NT2/D1 (cell line): ENCODE results near the gene SMLR1.
A peak's percentile ranks its signal among the peaks of the same experiment; 100 is the strongest.

Source experiments
- DNase-seq: peaks from one replicate; pipeline ENCODE4 v3.0.0-alpha.2; 2011; ENCODE audit warnings: low read depth, low spot score
- H3K27me3 ChIP-seq: 2 replicates; pipeline ENCODE4 v1.6.0; 2011; ENCODE audit warnings: mild to moderate bottlenecking; ENCODE audit not compliant: insufficient read length, insufficient read depth
- H3K36me3 ChIP-seq: 2 replicates; pipeline ENCODE4 v1.6.1; 2011; ENCODE audit warnings: mild to moderate bottlenecking, low read length, mixed read lengths; ENCODE audit not compliant: insufficient read depth, insufficient read length
- H3K4me1 ChIP-seq: 2 replicates; pipeline ENCODE4 v1.5.1; 2011; ENCODE audit not compliant: insufficient read depth, insufficient read length
- H3K4me3 ChIP-seq: 2 replicates; pipeline ENCODE4 v1.5.1; 2011; ENCODE audit warnings: low read depth; ENCODE audit not compliant: insufficient read length
- H3K9ac ChIP-seq: 2 replicates; pipeline ENCODE4 v1.6.0; 2011; ENCODE audit warnings: low read depth; ENCODE audit not compliant: insufficient read length
- H3K9me3 ChIP-seq: 2 replicates; pipeline ENCODE4 v1.5.1; 2011; ENCODE audit warnings: mild to moderate bottlenecking, low read length; ENCODE audit not compliant: insufficient read depth
- SUZ12 ChIP-seq: IDR thresholded peaks from 2 replicates; pipeline ENCODE4 v1.6.1; 2011; ENCODE audit not compliant: insufficient read length, insufficient read depth; ENCODE audit errors: extremely low read depth
- YY1 ChIP-seq: IDR thresholded peaks from 2 replicates; pipeline ENCODE4 v1.6.1; 2011; ENCODE audit not compliant: insufficient read length, insufficient read depth
- ZNF274 ChIP-seq: IDR thresholded peaks from 2 replicates; pipeline ENCODE4 v1.6.1; 2011; ENCODE audit warnings: mild to moderate bottlenecking, low read depth, low read length

The SMLR1 gene

DNA sequence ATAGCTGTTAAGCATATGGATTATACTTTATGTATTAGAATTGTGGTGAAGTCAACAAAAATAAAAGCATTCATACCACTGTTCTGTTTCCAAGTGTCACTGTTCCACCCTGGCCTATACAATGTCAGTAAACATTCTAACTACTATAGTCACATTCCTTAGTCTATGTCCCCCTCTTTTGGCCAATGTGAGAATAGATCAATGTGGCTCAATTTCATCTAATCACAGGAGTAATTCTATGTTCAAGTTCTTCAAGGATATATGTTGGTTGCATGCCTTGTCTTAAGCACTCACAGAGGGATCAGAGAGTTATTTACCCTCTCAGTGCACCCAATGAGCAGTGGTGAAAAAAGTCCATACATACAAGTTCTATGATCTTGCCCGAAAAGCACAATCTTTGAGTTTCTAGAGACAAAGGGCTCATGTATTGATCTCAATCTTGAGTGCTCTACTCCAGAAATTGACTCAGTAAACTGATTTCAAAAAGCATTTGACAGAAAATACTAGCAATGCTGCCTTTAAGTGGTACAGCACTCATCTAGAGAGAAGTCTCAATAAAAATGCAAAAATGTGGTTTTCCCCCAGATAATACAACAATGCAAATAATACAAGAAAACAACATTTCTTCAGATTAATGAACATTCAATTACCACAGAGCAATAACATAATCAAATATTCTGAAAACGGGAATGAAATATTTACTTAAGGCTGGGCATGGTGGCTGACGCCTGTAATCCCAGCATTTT, 16.5 kb downstream of the SMLR1 start:
- no peaks in the 10 kb centered on the region for H3K27me3 ChIP-seq
- no peaks in the 10 kb centered on the region for H3K9me3 ChIP-seq
- DNase-seq = peak; percentile 13
- no peaks in the 10 kb centered on the region for H3K36me3 ChIP-seq
- no peak overlapping the region for H3K9ac ChIP-seq
- TF ChIP-seq ZNF274 (no peak), YY1 (no peak), SUZ12 (no peak)
- no peak overlapping the region for H3K4me3 ChIP-seq
- no peaks in the 10 kb centered on the region for H3K4me1 ChIP-seq

GRCh38 chr6:130846501-130846900, 19.3 kb downstream of the SMLR1 start:
- H3K4me3 ChIP-seq = no peak overlapping the region
- H3K27me3 ChIP-seq = no peaks in the 10 kb centered on the region
- H3K36me3 ChIP-seq = no peaks in the 10 kb centered on the region
- no peak for DNase-seq
- no peak overlapping the region for H3K9ac ChIP-seq
- no peaks in the 10 kb centered on the region for H3K9me3 ChIP-seq
- no peak for TF ChIP-seq ZNF274
- no peaks in the 10 kb centered on the region for H3K4me1 ChIP-seq

GRCh38 chr6:130847001-130847910, 20.1 kb downstream of the SMLR1 start:
- H3K9ac ChIP-seq = no peak overlapping the region
- no peak for TF ChIP-seq ZNF274
- DNase-seq = no peak
- H3K4me3 ChIP-seq = no peak overlapping the region
- no peaks in the 10 kb centered on the region for H3K36me3 ChIP-seq
- no peaks in the 10 kb centered on the region for H3K4me1 ChIP-seq
- H3K9me3 ChIP-seq = no peaks in the 10 kb centered on the region
- no peaks in the 10 kb centered on the region for H3K27me3 ChIP-seq

- H3K27me3 ChIP-seq = no peaks in the 10 kb centered on the region
- no peaks in the 10 kb centered on the region for H3K36me3 ChIP-seq
- H3K4me3 ChIP-seq = no peak overlapping the region
- H3K4me1 ChIP-seq = no peaks in the 10 kb centered on the region
- no peak for TF ChIP-seq YY1
- TF ChIP-seq SUZ12 = no peak
- no peak for TF ChIP-seq ZNF274
- no peak for DNase-seq
- no peaks in the 10 kb centered on the region for H3K9me3 ChIP-seq
- no peak overlapping the region for H3K9ac ChIP-seq
Measured at GRCh38 chr6:130848945-130849344, 21.7 kb downstream of the SMLR1 start.

GRCh38 chr6:130849594-130849993, 22.4 kb downstream of the SMLR1 start:
- TF ChIP-seq SUZ12 (no peak), ZNF274 (no peak), YY1 (no peak)
- Histone ChIP-seq H3K36me3 (no peaks in the 10 kb centered on the region), H3K9ac (no peak overlapping the region), H3K9me3 (no peaks in the 10 kb centered on the region), H3K27me3 (no peaks in the 10 kb centered on the region), H3K4me3 (no peak overlapping the region), H3K4me1 (no peaks in the 10 kb centered on the region)
- DNase-seq = no peak

GRCh38 chr6:130851026-130851425, 23.8 kb downstream of the SMLR1 start:
- Histone ChIP-seq H3K4me3 (no peak overlapping the region), H3K9ac (no peak overlapping the region), H3K4me1 (no peaks in the 10 kb centered on the region), H3K9me3 (no peaks in the 10 kb centered on the region; the same call in 1 of the 2 replicates), H3K36me3 (no peaks in the 10 kb centered on the region), H3K27me3 (no peaks in the 10 kb centered on the region)
- TF ChIP-seq ZNF274 (no peak), SUZ12 (no peak), YY1 (no peak)
- no peak for DNase-seq

- H3K9ac ChIP-seq = no peak overlapping the region
- H3K9me3 ChIP-seq = no peaks in the 10 kb centered on the region; the same call in 1 of the 2 replicates
- TF ChIP-seq SUZ12 (no peak), YY1 (no peak), ZNF274 (no peak)
- no peak overlapping the region for H3K4me3 ChIP-seq
- no peaks in the 10 kb centered on the region for H3K4me1 ChIP-seq
- H3K36me3 ChIP-seq = peaks cover 3% of the 10 kb centered on the region
- H3K27me3 ChIP-seq = no peaks in the 10 kb centered on the region
- no peak for DNase-seq
Measured at GRCh38 chr6:130852844-130853554, 25.8 kb downstream of the SMLR1 start.
